ENCODE results near the gene ARHGAP9.
"Not testable (repeated sequence)": the region's sequence is repeated elsewhere in the genome, so short reads cannot be mapped to it uniquely, and the experiment has no call there.

ARHGAP9 gene

DNA sequence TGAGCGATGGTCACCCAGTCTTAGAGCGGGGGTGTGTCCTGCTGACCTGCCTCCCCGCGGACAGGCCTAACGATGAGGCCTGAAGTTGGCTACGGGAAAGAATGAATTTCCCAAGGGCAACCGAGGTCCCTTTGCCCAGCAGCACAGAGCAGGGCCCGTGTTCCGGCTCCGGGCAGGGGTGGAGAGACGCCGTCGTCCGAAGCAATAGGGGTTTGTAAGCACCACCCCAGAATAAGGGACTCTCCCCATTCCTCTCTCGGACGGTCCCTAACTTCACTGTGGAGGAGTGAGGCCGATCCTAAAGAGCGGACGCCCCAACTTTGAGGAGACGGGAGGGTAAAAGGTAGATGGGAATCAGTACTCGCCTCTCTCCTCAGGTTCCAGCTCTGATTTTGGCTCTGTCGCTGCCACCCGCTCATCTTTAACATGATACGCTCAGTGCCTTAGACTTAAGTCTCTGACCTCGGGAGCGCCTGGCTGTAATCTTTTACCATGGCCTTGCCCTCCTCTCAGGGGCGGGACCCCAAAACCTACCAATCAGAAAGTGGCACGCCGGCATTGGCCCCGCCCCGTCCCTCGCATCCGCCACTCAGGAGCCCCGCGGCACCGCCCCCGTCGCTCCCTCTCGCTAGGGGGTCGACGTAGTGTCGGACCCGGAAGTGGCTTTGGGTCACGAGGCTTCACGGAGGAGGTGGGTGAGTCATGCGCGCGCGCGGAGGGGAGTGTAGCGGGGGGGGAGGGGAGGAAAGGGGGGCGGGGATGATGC lies 40.6 kb upstream of the ARHGAP9 start, which contains the start of gene DDIT3:
DDIT3 (minus strand) TSS at position 462 of the 766 bp plus-strand sequence. CDS start 3,108 bp downstream, outside the sequence.
- Mint-ChIP-seq H3K36me3 (ENCODE audit: low read depth) (peaks cover 67% of the 10 kb centered on the region), H3K9me3 (no peaks in the 10 kb centered on the region), H3K4me1 (ENCODE audit: low read depth) (peaks cover 46% of the 10 kb centered on the region), H3K4me3 (peak within 1 kb of the TSS; percentile 97), H3K27ac (peak within 1 kb of the TSS; percentile 100), H3K27me3 (ENCODE audit: low read depth) (peaks cover 5% of the 10 kb centered on the region)
- peak; percentile 99 for DNase-seq (ENCODE audit: low spot score)

DNA sequence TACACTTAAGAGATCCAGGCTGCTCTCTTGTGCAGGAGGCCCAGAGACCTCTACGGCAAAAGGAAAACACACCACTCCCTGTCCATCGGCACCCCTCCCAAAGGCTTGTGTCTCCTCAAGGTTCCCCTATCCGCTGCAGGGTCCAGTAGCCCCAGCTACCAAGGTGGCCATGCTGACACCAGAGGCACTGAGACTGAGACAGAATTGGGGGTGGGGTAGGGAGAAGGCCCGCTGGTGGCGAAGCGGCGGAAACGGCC lies 40.1 kb upstream of the ARHGAP9 start:
- Mint-ChIP-seq H3K27me3 (ENCODE audit: low read depth) (peaks cover 5% of the 10 kb centered on the region), H3K4me3 (peak overlapping the region; percentile 97), H3K36me3 (ENCODE audit: low read depth) (peaks cover 65% of the 10 kb centered on the region), H3K9me3 (no peaks in the 10 kb centered on the region), H3K4me1 (ENCODE audit: low read depth) (peaks cover 44% of the 10 kb centered on the region), H3K27ac (peak overlapping the region; percentile 100)
- DNase-seq (ENCODE audit: low spot score): no peak

DNA sequence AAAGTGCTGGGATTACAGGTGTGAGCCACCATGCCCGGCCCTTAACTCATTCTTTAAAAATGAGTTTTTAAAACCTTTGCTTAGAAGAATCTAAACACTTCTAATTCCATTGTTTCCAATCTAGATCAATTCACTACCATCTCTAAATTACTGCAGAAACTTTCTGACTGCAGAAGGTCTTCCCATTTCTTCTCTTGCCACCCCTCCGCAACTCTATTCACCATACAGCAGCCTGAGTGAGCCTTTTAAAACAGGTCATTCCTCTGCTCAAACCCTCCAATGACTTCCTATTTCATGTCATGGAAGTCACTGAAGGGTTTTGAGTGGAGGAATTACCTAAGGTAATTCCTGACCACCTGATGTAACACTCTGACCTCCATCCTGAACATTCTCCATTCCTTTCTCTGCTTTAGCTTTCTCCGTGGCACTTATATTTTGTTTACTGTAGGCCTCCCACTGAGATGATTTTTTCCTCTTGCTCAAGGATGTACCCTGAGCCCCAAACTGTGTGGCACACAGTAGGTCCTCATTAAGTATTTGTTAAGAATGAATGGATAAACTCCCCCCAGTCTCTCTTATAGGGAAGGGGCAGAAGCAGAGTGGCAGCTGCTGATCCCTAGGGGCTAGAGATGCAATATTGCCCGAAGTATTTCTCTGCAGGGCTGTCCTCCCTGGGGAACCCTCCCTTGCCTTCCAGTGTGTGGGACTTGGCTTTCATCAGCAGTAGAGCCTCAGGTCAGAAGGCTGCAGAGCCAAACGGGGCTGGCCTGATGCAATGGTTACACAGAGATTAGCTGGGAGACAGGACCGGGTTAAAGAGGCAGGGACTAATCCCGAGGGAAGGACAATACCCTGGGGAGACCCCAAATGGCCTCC lies 39.5 kb upstream of the ARHGAP9 start:
- no peak for DNase-seq (ENCODE audit: low spot score)
- Mint-ChIP-seq H3K27me3 (ENCODE audit: low read depth) (peaks cover 5% of the 10 kb centered on the region), H3K4me3 (peak overlapping the region; percentile 97), H3K27ac (peak overlapping the region; percentile 100), H3K36me3 (ENCODE audit: low read depth) (peaks cover 65% of the 10 kb centered on the region), H3K4me1 (ENCODE audit: low read depth) (peaks cover 41% of the 10 kb centered on the region), H3K9me3 (no peaks in the 10 kb centered on the region)

DNA sequence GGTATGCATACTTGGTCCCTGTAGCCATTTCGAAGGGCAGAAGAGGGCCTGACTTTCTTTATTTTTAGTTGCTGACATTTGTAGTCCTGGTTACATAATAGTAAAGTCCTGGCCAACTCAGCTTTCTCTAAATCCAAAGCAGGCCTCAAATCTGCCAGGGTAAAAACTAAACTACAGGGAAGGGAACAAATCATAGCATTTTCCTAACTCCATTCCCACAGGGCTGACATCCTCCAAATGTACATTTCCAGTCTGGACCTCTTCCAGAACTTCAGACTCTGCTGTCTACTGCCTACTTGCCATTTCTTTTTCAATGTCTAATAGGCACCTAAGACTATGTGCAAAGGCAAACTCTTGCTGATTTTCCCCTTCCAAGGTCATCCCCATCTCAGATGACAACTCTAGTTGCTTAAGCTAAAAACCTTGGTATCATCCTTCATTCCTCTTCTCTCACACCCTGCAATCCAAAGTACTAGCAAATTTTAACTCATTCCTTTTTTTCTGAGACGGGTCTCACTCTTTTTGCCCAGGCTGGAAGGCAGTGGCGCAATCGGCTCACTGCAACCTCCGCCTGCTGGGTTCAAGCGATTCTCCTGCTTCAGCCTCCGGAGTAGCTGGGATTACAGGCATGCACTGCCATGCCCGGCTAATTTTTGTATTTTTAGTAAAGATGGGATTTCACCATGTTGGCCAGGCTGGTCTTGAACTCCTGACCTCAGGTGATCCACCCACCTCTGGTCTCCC lies 38.7 kb upstream of the ARHGAP9 start:
- peaks cover 5% of the 10 kb centered on the region for H3K27me3 Mint-ChIP-seq (ENCODE audit: low read depth)
- peaks cover 62% of the 10 kb centered on the region for H3K36me3 Mint-ChIP-seq (ENCODE audit: low read depth)
- H3K4me3 Mint-ChIP-seq: peak overlapping the region; percentile 97
- no peaks in the 10 kb centered on the region for H3K9me3 Mint-ChIP-seq
- peak overlapping the region; percentile 22 for H3K27ac Mint-ChIP-seq
- no peak for DNase-seq (ENCODE audit: low spot score)
- H3K4me1 Mint-ChIP-seq (ENCODE audit: low read depth): peaks cover 33% of the 10 kb centered on the region

DNA sequence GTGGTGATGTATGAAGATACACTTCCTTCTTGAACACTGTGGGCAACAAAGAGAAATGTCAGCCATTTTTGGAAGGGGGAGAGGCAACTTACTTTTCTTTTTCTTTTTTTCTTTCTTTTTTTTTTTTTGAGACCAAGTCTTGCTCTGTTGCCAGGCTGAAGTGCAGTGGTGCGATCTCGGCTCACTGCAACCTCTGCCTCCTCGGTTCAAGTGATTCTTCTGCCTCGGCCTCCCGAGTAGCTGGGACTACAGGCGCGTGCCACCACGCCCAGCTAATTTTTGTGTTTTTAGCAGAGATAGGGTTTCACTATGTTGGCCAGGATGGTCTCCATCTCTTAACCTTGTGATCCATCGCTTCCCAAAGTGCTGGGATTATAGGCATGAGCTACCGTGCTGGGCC lies 38.1 kb upstream of the ARHGAP9 start:
- Mint-ChIP-seq H3K36me3 (ENCODE audit: low read depth) (peaks cover 65% of the 10 kb centered on the region), H3K4me1 (ENCODE audit: low read depth) (peaks cover 30% of the 10 kb centered on the region), H3K4me3 (peak overlapping the region; percentile 30)
- H3K27ac Mint-ChIP-seq; H3K27me3 Mint-ChIP-seq (ENCODE audit: low read depth); DNase-seq (ENCODE audit: low spot score); H3K9me3 Mint-ChIP-seq: not testable (repeated sequence)

DNA sequence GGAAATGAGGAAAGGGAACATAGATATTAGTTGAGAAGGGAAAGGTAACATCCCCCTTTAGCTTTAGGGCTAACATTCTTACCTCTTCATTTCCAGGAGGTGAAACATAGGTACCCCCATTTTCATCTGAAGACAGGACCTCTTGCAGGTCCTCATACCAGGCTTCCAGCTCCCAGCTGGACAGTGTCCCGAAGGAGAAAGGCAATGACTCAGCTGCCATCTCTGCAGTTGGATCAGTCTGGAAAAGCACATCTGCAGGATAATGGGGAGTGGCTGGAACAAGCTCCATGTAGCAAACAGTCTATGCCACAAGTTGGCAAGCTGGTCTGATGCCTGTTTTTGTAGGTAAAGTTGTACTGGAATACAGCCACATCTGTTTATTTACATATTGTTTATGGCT lies 37.5 kb upstream of the ARHGAP9 start:
- H3K4me1 Mint-ChIP-seq (ENCODE audit: low read depth): peaks cover 29% of the 10 kb centered on the region

DNA sequence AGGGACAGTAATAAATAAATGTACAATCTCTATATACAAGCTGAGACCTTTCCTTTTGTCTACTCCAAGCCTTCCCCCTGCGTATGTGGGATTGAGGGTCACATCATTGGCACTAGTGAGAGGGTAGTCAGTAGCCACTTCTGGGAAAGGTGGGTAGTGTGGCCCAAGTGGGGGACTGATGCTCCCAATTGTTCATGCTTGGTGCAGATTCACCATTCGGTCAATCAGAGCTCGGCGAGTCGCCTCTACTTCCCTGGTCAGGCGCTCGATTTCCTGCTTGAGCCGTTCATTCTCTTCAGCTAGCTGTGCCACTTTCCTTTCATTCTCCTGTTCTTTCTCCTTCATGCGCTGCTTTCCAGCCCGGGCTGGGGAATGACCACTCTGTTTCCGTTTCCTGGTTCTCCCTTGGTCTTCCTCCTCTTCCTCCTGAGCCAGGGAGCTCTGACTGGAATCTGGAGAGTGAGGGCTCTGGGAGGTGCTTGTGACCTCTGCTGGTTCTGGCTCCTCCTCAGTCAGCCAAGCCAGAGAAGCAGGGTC lies 37.0 kb upstream of the ARHGAP9 start:
- no peak for DNase-seq (ENCODE audit: low spot score)
- Mint-ChIP-seq H3K4me1 (ENCODE audit: low read depth) (peaks cover 24% of the 10 kb centered on the region), H3K27ac (peak overlapping the region; percentile 58)

More for the DNA sequence above, 37.5 kb upstream of the ARHGAP9 start:
- peak overlapping the region; percentile 58 for H3K27ac Mint-ChIP-seq
- H3K9me3 Mint-ChIP-seq: no peaks in the 10 kb centered on the region
- peaks cover 5% of the 10 kb centered on the region for H3K27me3 Mint-ChIP-seq (ENCODE audit: low read depth)
- H3K4me3 Mint-ChIP-seq: no peak overlapping the region
- DNase-seq (ENCODE audit: low spot score): no peak
- peaks cover 70% of the 10 kb centered on the region for H3K36me3 Mint-ChIP-seq (ENCODE audit: low read depth)

DNA sequence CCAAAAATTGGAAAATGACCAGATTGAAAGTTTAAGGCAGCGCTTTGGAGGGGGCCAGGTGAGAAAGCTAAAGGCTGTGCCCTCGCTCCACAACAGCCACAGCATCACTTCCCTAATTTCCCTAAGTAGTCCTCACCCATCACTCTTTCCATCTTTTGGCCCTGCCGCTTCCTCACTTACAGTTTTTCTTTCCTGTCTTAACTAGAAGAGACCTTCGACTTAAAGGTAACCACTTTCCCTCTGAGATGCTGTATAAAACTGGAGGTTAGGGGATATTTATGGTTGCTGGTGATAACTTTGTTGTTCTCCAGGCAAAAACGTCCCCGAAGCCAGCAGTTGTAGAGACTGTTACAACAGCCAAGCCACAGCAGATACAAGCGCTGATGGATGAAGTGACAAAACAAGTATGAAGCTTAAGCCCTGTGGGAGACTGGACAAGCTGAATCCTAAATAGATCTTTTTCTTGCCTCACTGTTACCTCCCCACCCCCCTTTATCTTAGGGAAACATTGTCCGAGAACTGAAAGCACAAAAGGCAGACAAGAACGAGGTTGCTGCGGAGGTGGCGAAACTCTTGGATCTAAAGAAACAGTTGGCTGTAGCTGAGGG lies 36.4 kb upstream of the ARHGAP9 start:
- DNase-seq (ENCODE audit: low spot score): no peak
- Mint-ChIP-seq H3K9me3 (no peaks in the 10 kb centered on the region), H3K27me3 (ENCODE audit: low read depth) (peaks cover 3% of the 10 kb centered on the region), H3K27ac (no peak overlapping the region), H3K36me3 (ENCODE audit: low read depth) (peaks cover 77% of the 10 kb centered on the region), H3K4me1 (ENCODE audit: low read depth) (peaks cover 19% of the 10 kb centered on the region), H3K4me3 (no peak overlapping the region)

More for the DNA sequence above, 37.0 kb upstream of the ARHGAP9 start:
- Mint-ChIP-seq H3K27me3 (ENCODE audit: low read depth) (peaks cover 3% of the 10 kb centered on the region), H3K4me3 (no peak overlapping the region), H3K9me3 (no peaks in the 10 kb centered on the region), H3K36me3 (ENCODE audit: low read depth) (peaks cover 74% of the 10 kb centered on the region)

DNA sequence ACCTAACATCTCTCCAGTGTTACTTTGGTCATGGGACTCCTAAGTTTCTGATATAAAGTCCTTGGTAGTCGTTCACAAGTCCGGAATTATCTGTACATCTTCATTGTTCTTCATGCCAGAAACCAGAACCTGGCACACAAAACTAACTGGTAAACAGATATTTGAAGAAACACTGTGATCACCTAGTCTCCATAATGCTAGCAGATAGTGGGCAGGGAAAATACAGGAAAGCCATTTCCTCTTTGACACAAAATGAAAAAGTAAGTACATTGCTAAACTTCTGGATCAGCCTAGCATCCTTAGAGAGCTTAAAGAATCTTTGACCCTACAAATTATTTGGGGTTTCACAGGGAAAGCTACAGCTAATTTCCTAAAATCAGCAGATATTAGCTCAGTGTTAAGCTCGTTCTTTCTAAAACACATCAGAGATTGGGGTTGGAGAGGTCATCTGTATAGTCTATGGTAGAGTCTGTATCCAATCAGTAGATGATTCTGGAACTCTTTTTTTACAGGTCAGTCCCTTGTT lies 35.8 kb upstream of the ARHGAP9 start:
- no peak for DNase-seq (ENCODE audit: low spot score)
- Mint-ChIP-seq H3K27ac (no peak overlapping the region), H3K36me3 (ENCODE audit: low read depth) (peaks cover 77% of the 10 kb centered on the region), H3K27me3 (ENCODE audit: low read depth) (peaks cover 1% of the 10 kb centered on the region), H3K4me1 (ENCODE audit: low read depth) (peaks cover 16% of the 10 kb centered on the region), H3K4me3 (no peak overlapping the region), H3K9me3 (no peaks in the 10 kb centered on the region)

DNA sequence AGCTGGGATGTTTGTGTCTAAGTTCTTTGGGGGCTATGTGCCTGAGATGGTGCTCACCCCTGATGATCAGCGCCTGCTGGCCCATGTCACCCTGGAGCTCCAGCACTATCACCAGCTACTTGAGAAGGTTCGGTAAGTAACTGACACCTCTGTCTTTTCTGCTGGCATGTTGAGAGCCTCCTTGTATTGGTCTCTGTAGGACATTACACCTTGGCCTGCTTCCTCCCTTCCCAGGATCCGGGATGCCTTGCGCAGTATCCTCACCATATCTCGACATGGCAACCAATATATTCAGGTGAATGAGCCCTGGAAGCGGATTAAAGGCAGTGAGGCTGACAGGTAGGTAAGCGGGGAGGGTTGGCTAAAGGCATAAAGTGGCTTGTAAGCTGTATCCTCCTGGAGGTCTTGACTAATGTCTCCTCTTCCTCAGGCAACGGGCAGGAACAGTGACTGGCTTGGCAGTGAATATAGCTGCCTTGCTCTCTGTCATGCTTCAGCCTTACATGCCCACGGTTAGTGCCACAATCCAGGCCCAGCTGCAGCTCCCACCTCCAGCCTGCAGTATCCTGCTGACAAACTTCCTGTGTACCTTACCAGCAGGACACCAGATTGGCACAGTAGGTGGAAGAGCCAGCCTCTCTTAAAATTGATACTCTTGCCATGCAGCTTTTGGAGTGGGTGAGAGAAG lies 35.2 kb upstream of the ARHGAP9 start:
- Mint-ChIP-seq H3K9me3 (no peaks in the 10 kb centered on the region), H3K4me1 (ENCODE audit: low read depth) (peaks cover 16% of the 10 kb centered on the region), H3K4me3 (no peak overlapping the region), H3K36me3 (ENCODE audit: low read depth) (peaks cover 71% of the 10 kb centered on the region), H3K27me3 (ENCODE audit: low read depth) (no peaks in the 10 kb centered on the region), H3K27ac (no peak overlapping the region)
- DNase-seq (ENCODE audit: low spot score): no peak

DNA sequence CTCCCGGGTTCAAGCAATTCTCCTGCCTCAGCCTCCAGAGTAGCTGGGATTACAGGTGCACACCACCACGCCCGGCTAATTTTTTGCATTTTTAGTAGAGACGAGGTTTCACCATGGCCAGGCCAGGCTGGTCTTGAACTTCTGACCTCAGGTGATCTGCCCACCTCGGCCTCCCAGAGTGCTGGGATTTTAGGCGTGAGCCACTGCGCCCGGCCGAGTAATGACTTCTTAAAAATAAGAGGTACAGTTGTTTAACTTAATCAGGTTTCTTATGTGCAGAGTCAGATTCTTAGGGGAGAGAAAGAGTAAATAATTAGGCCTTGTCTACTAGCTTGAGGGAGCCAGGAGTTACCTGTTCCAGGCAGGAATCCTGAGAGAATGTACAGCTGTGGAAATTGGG lies 34.6 kb upstream of the ARHGAP9 start:
- DNase-seq (ENCODE audit: low spot score); H3K4me3 Mint-ChIP-seq; H3K27me3 Mint-ChIP-seq (ENCODE audit: low read depth); H3K27ac Mint-ChIP-seq; H3K9me3 Mint-ChIP-seq: not testable (repeated sequence)
- Mint-ChIP-seq H3K36me3 (ENCODE audit: low read depth) (peaks cover 70% of the 10 kb centered on the region), H3K4me1 (ENCODE audit: low read depth) (peaks cover 15% of the 10 kb centered on the region)

DNA sequence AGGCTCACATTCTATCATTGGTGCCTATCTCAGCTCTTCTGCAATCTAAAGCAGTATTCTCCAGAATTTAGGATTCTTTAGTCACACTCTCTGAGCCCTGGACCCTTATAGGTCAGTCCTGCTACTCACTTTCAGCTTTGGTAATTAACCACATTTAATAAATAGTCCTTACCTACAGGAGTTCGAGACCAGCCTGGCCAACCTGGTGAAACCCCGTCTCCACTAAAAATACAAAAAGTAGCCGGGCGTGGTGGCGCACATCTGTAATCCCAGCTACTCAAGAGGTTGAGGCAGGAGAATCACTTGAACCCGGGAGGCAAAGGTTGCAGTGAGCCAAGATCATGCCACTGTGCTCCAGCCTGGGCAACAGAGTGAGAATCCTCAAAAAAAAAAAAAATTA lies 34.0 kb upstream of the ARHGAP9 start:
- H3K4me3 Mint-ChIP-seq; H3K9me3 Mint-ChIP-seq; H3K27ac Mint-ChIP-seq; H3K27me3 Mint-ChIP-seq (ENCODE audit: low read depth); DNase-seq (ENCODE audit: low spot score): not testable (repeated sequence)
- Mint-ChIP-seq H3K36me3 (ENCODE audit: low read depth) (peaks cover 66% of the 10 kb centered on the region), H3K4me1 (ENCODE audit: low read depth) (peaks cover 10% of the 10 kb centered on the region)

DNA sequence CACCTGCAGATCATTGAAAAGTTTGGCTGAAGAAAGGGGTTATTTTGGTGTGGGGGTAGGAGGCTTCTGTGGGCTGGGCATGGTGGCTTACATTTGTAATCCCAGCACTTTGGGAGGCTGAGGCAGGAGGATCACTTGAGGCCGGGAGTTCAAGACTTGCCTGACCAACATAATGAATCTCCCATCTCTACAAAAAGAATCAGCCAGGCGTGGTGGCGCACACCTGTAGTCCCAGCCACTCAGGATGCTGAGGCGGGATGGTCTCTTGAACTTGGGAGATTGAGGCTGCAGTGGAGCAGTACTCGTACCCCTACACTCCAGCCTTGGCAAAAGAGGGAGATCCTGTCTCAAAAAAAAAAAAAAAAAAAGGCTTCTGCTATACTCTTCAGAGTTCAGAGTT lies 33.6 kb upstream of the ARHGAP9 start:
- no peaks in the 10 kb centered on the region for H3K9me3 Mint-ChIP-seq
- DNase-seq (ENCODE audit: low spot score): no peak
- H3K36me3 Mint-ChIP-seq (ENCODE audit: low read depth): peaks cover 65% of the 10 kb centered on the region
- H3K4me3 Mint-ChIP-seq: no peak overlapping the region
- H3K27me3 Mint-ChIP-seq (ENCODE audit: low read depth): no peaks in the 10 kb centered on the region
- no peak overlapping the region for H3K27ac Mint-ChIP-seq
- peaks cover 7% of the 10 kb centered on the region for H3K4me1 Mint-ChIP-seq (ENCODE audit: low read depth)
